Activated CD4-positive, alpha-beta memory T cell treated with anti-CD3 and anti-CD28 coated beads for 36 hours (primary cell): ENCODE results near the gene VCAN. TPM values are rescaled to one million over a fixed set of nuclear protein-coding genes. Genes with fewer than 3 reads are reported as not detected.

Source experiments
- CTCF ChIA-PET: fragments of 350-600 bp; sonication (Branson Sonifier 250); formaldehyde crosslinking; loops from one replicate; lab custom pipeline; 2021; ENCODE audit warnings: antibody characterized with exemption, inconsistent platforms; lab: Charles Lee
- POLR2A ChIA-PET: fragments of 350-600 bp; sonication (Branson Sonifier 250); formaldehyde crosslinking; loops from one replicate; lab custom pipeline; 2021; ENCODE audit warnings: antibody characterized with exemption; lab: Charles Lee
- DNase-seq: peaks from one replicate; pipeline ENCODE4 v3.0.0-alpha.2; 2020
- H3K27ac Mint-ChIP-seq: one replicate; pipeline ENCODE4 v1.8.0; 2021; ENCODE audit warnings: mixed read lengths
- H3K27me3 Mint-ChIP-seq: one replicate; pipeline ENCODE4 v1.8.0; 2021; ENCODE audit warnings: mixed read lengths
- H3K36me3 Mint-ChIP-seq: one replicate; pipeline ENCODE4 v1.8.0; 2021; ENCODE audit warnings: mixed read lengths
- H3K4me1 Mint-ChIP-seq: one replicate; pipeline ENCODE4 v1.8.0; 2021; ENCODE audit warnings: low read depth, mixed read lengths
- H3K4me3 Mint-ChIP-seq: one replicate; pipeline ENCODE4 v1.8.0; 2021; ENCODE audit warnings: mild to moderate bottlenecking, mixed read lengths
- H3K9me3 Mint-ChIP-seq: one replicate; pipeline ENCODE4 v1.8.0; 2021; ENCODE audit warnings: mixed read lengths
- intact Hi-C: fragments of 100-400 bp; cut with micrococcal nuclease; formaldehyde crosslinking; loops from one replicate; pipeline ENCODE4 v1.15.1; 2023
- total RNA-seq, 2 experiments: library from RNA; stranded (reverse); gene quantifications; one replicate each; pipeline ENCODE4 v1.2.3, GENCODE V29; 2021

Gene VCAN
- total RNA-seq, 2 experiments from 2014 or later = 0.02 TPM; not detected in 1

- ChIA-PET POLR2A (no interaction called here), CTCF (no interaction called here)
- Mint-ChIP-seq H3K27ac (no peak overlapping the region), H3K4me1 (no peaks in the 10 kb centered on the region), H3K9me3 (no peaks in the 10 kb centered on the region), H3K4me3 (no peak overlapping the region), H3K27me3 (peaks cover 3% of the 10 kb centered on the region), H3K36me3 (no peaks in the 10 kb centered on the region)
- no peak for DNase-seq
- intact Hi-C loops = no loop called here
Observed at GRCh38 chr5:83586874-83587776, 115.6 kb downstream of the VCAN start.

- no peaks in the 10 kb centered on the region for H3K4me1 Mint-ChIP-seq
- no peak overlapping the region for H3K4me3 Mint-ChIP-seq
- H3K9me3 Mint-ChIP-seq = no peaks in the 10 kb centered on the region
- no peaks in the 10 kb centered on the region for H3K36me3 Mint-ChIP-seq
- DNase-seq = no peak
- CTCF ChIA-PET = no interaction called here
- intact Hi-C loops = no loop called here
- H3K27ac Mint-ChIP-seq = no peak overlapping the region
- POLR2A ChIA-PET = no interaction called here
- no peaks in the 10 kb centered on the region for H3K27me3 Mint-ChIP-seq
Observed at GRCh38 chr5:83589786-83590185, 118.2 kb downstream of the VCAN start.

- DNase-seq = no peak
- ChIA-PET POLR2A (no interaction called here), CTCF (no interaction called here)
- H3K9me3 Mint-ChIP-seq = no peaks in the 10 kb centered on the region
- H3K4me3 Mint-ChIP-seq = no peak overlapping the region
- H3K27me3 Mint-ChIP-seq = no peaks in the 10 kb centered on the region
- no peaks in the 10 kb centered on the region for H3K36me3 Mint-ChIP-seq
- H3K4me1 Mint-ChIP-seq = no peaks in the 10 kb centered on the region
- intact Hi-C loops = no loop called here
- no peak overlapping the region for H3K27ac Mint-ChIP-seq
Observed at GRCh38 chr5:83590966-83591365, 119.4 kb downstream of the VCAN start.

- Mint-ChIP-seq H3K27me3 (peaks cover 3% of the 10 kb centered on the region), H3K36me3 (no peaks in the 10 kb centered on the region), H3K4me1 (no peaks in the 10 kb centered on the region), H3K4me3 (no peak overlapping the region), H3K27ac (no peak overlapping the region), H3K9me3 (no peaks in the 10 kb centered on the region)
- intact Hi-C loops = no loop called here
- POLR2A ChIA-PET = no interaction called here
- no peak for DNase-seq
- CTCF ChIA-PET = no interaction called here
Observed at GRCh38 chr5:83595217-83595616, 123.7 kb downstream of the VCAN start.

GRCh38 chr5:83608122-83608521, 136.6 kb downstream of the VCAN start:
- H3K4me1 Mint-ChIP-seq = no peaks in the 10 kb centered on the region
- no peak for DNase-seq
- CTCF ChIA-PET = interaction anchor here (0.7 kb wide), 1 partner anchor 947 kb away, joined by 4 read pairs; no protein-coding TSS in a partner anchor

GRCh38 chr5:83614841-83615240, 143.3 kb downstream of the VCAN start:
- Mint-ChIP-seq H3K27me3 (peaks cover 5% of the 10 kb centered on the region), H3K9me3 (peaks cover 9% of the 10 kb centered on the region), H3K27ac (no peak overlapping the region), H3K36me3 (no peaks in the 10 kb centered on the region), H3K4me3 (no peak overlapping the region), H3K4me1 (no peaks in the 10 kb centered on the region)
- intact Hi-C loops = no loop called here
- DNase-seq = no peak
- CTCF ChIA-PET = no interaction called here
- POLR2A ChIA-PET = no interaction called here

More at GRCh38 chr5:83608122-83608521, 136.6 kb downstream of the VCAN start:
- POLR2A ChIA-PET = no interaction called here
- Mint-ChIP-seq H3K27me3 (peaks cover 3% of the 10 kb centered on the region), H3K4me3 (no peak overlapping the region), H3K9me3 (no peaks in the 10 kb centered on the region), H3K27ac (no peak overlapping the region), H3K36me3 (no peaks in the 10 kb centered on the region)
- intact Hi-C loops = no loop called here

GRCh38 chr5:83628360-83628759, 156.8 kb downstream of the VCAN start:
- Mint-ChIP-seq H3K4me3 (no peak overlapping the region), H3K36me3 (no peaks in the 10 kb centered on the region), H3K9me3 (no peaks in the 10 kb centered on the region), H3K4me1 (no peaks in the 10 kb centered on the region), H3K27me3 (peaks cover 6% of the 10 kb centered on the region), H3K27ac (no peak overlapping the region)
- no peak for DNase-seq
- POLR2A ChIA-PET = no interaction called here
- CTCF ChIA-PET = no interaction called here
- intact Hi-C loops = no loop called here

Other genes with a start within 250 kb of the VCAN start
- gene HAPLN1, start 249.1 kb downstream of the VCAN start, total RNA-seq = not detected